ENCODE results near the gene MTFR1L. TPM values are rescaled to one million over a fixed set of nuclear protein-coding genes. Genes with fewer than 3 reads are reported as not detected.

MTFR1L gene
- total RNA-seq, 2 experiments from 2014 or later, result 35.3 to 43.4 TPM

DNA sequence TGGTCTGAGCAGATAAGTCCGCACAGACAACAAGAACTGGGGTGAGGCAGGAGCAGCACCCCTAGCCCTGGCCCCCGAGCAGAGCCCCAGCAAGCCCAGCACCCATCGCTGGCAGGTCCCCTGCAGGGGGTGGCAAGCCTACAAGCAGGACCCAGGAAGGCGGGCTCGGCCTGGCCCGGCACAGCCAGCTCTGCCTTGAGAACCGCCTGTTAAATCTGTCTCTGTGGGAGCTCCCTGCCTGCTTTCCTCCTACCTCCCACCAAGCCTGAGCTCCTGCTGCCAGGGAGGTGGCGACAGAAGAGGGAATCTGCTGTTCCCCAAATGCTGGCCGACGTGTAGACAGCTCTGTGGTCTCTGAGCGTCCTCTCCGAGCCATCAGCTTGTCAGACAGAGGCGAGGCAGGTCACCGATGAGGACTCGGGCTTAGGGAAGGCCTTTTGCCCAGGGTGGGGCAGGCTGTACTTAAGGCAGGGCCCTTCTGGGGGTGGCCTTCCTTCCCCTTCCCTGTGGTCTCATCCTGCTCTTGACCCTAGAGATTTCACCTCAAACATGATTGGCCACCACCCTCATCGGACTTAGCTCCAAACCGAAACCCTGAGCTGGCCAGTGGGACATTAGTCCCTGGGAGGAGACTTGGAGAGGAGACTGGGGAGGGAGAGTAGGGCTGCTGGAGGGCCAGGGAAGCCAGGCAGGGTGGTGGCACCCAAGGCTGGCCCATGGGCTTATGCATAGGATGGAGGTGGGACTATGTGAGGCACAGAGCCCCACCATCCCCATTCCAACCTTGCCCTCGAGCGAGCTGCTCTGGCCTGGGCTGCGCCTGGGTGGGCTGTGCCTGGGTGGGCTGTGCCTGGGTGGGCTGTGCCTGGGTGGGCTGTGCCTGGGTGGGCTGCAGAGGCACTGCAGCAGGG, 12.0 kb upstream of the MTFR1L start:
- H3K9me3 ChIP-seq (ENCODE audit: low read length), result no peaks in the 10 kb centered on the region
- H3K27ac ChIP-seq (ENCODE audit: low read depth, low read length, poor library complexity, severe bottlenecking), result no peak overlapping the region
- H2AFZ ChIP-seq (ENCODE audit: low read length), result no peak overlapping the region
- intact Hi-C loops (cut with micrococcal nuclease; ENCODE audit: unreplicated experiment), result no loop called here
- CTCF ChIA-PET (ENCODE audit: unreplicated experiment), result no interaction called here
- no peaks in the 10 kb centered on the region for H3K9me2 ChIP-seq (ENCODE audit: insufficient read depth, low read length)
- H3K4me3 ChIP-seq (ENCODE audit: low read depth, low read length, poor library complexity, severe bottlenecking), result no peak overlapping the region
- no peak overlapping the region for H3K4me2 ChIP-seq (ENCODE audit: low read length)
- no TSS peak for BruUV-seq (replicated peaks)
- POLR2A ChIA-PET, result no interaction called here
- H4K20me1 ChIP-seq (ENCODE audit: insufficient read depth, low read length), result no peaks in the 10 kb centered on the region
- H3K79me2 ChIP-seq (ENCODE audit: insufficient read depth, low read depth, low read length), result no peaks in the 10 kb centered on the region
- H3K4me1 ChIP-seq (ENCODE audit: insufficient read depth, low read length, poor library complexity, severe bottlenecking), result peaks cover 29% of the 10 kb centered on the region
- TF ChIP-seq, protein P1, sequence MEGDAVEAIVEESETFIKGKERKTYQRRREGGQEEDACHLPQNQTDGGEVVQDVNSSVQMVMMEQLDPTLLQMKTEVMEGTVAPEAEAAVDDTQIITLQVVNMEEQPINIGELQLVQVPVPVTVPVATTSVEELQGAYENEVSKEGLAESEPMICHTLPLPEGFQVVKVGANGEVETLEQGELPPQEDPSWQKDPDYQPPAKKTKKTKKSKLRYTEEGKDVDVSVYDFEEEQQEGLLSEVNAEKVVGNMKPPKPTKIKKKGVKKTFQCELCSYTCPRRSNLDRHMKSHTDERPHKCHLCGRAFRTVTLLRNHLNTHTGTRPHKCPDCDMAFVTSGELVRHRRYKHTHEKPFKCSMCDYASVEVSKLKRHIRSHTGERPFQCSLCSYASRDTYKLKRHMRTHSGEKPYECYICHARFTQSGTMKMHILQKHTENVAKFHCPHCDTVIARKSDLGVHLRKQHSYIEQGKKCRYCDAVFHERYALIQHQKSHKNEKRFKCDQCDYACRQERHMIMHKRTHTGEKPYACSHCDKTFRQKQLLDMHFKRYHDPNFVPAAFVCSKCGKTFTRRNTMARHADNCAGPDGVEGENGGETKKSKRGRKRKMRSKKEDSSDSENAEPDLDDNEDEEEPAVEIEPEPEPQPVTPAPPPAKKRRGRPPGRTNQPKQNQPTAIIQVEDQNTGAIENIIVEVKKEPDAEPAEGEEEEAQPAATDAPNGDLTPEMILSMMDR (conservative IDR thresholded peaks at IDR 0.05; ENCODE audit: low read length), result no peak
- no peak for TF ChIP-seq EZH2phosphoT487 (IDR thresholded peaks at IDR 0.05; ENCODE audit: borderline replicate concordance, low read depth, low read length)
- H3K36me3 ChIP-seq (ENCODE audit: insufficient read depth, low read length), result no peaks in the 10 kb centered on the region
- no peak for DNase-seq (ENCODE audit: low spot score)

DNA sequence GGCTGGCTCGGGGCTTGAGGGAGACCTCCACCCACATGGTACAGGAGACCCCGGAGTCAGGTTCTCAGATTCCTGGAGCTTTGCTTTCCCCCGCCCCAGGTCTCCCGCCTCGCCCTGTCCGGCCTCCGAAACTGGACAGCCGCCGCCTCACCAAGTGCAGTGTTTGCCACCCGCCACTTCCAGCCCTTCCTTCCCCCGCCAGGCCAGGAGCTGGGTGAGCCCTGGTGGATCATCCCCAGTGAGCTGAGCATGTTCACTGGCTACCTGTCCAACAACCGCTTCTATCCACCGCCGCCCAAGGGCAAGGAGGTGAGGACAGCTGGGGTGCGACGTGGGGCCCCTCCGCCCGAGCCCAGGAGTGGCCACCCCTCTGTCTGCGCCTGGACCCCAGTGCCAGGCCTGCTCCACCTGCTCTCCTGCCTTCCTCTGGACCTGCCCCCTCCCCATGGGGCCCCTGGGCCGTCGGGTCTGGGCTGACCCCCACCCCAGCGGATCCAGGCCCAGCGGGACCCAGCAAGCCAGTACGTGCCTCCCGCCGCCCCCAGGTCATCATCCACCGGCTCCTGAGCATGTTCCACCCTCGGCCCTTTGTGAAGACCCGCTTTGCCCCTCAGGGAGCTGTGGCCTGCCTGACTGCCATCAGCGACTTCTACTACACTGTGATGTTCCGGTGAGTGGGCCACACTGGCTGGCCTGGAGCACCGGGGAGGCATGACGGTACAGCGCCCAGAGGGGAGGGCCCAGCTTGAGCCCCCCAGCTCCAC, 11.1 kb upstream of the MTFR1L start:
- DNase-seq (ENCODE audit: low spot score), result no peak
- Histone ChIP-seq H4K20me1 (ENCODE audit: insufficient read depth, low read length) (no peaks in the 10 kb centered on the region), H3K4me3 (ENCODE audit: low read depth, low read length, poor library complexity, severe bottlenecking) (no peak overlapping the region), H3K9me3 (ENCODE audit: low read length) (no peaks in the 10 kb centered on the region), H3K4me2 (ENCODE audit: low read length) (no peak overlapping the region), H3K9me2 (ENCODE audit: insufficient read depth, low read length) (no peaks in the 10 kb centered on the region), H2AFZ (ENCODE audit: low read length) (no peak overlapping the region), H3K4me1 (ENCODE audit: insufficient read depth, low read length, poor library complexity, severe bottlenecking) (peaks cover 21% of the 10 kb centered on the region), H3K79me2 (ENCODE audit: insufficient read depth, low read depth, low read length) (no peaks in the 10 kb centered on the region), H3K36me3 (ENCODE audit: insufficient read depth, low read length) (no peaks in the 10 kb centered on the region), H3K27ac (ENCODE audit: low read depth, low read length, poor library complexity, severe bottlenecking) (no peak overlapping the region)
- intact Hi-C loops (cut with micrococcal nuclease; ENCODE audit: unreplicated experiment), result no loop called here
- ChIA-PET CTCF (ENCODE audit: unreplicated experiment) (interaction anchor here (1.7 kb wide), 1 partner anchor 199 kb away, joined by 7 read pairs; no protein-coding TSS in a partner anchor), POLR2A (interaction anchor here (1.4 kb wide), 1 partner anchor 11 kb away, joined by 6 read pairs; the partner anchor contains the start of gene MTFR1L)
- no TSS peak for BruUV-seq (replicated peaks)
- no peak for TF ChIP-seq EZH2phosphoT487 (IDR thresholded peaks at IDR 0.05; ENCODE audit: borderline replicate concordance, low read depth, low read length)
- TF ChIP-seq, protein P1 (conservative IDR thresholded peaks at IDR 0.05; ENCODE audit: low read length), result no peak

All from OCI-LY7 (cell line).